HUES64 (cell line): ENCODE results near the gene MYO1E. TPM values are rescaled to one million over a fixed set of nuclear protein-coding genes. Genes with fewer than 3 reads are reported as not detected.
A peak's percentile ranks its signal among the peaks of the same experiment; 100 is the strongest.

Experiments used
- H3K27ac ChIP-seq: 2 replicates; pipeline ENCODE4 v1.7.0; 2013; ENCODE audit warnings: low read depth, low read length, inconsistent platforms
- H3K27me3 ChIP-seq: 2 replicates; pipeline ENCODE4 v1.6.1; 2013; ENCODE audit warnings: mild to moderate bottlenecking, low read length; ENCODE audit not compliant: insufficient read depth
- H3K36me3 ChIP-seq: 2 replicates; pipeline ENCODE4 v1.6.1; 2013; ENCODE audit warnings: mild to moderate bottlenecking, low read length; ENCODE audit not compliant: insufficient read depth
- H3K4me1 ChIP-seq: 2 replicates; pipeline ENCODE4 v1.6.1; 2013; ENCODE audit warnings: mild to moderate bottlenecking, low read length, moderate library complexity; ENCODE audit not compliant: insufficient read depth
- H3K4me3 ChIP-seq: 2 replicates; pipeline ENCODE4 v1.5.1; 2013; ENCODE audit warnings: mild to moderate bottlenecking, low read length, moderate library complexity
- H3K9ac ChIP-seq: 2 replicates; pipeline ENCODE4 v1.6.1; 2013; ENCODE audit warnings: mild to moderate bottlenecking, low read depth, low read length
- H3K9me3 ChIP-seq: 2 replicates; pipeline ENCODE4 v1.6.1; 2013; ENCODE audit warnings: low read depth, low read length; ENCODE audit not compliant: insufficient read depth
- WGBS: fragments of 150-250, 120-280 bp; methylation state at CpG from one replicate; pipeline ENCODE4 v1.1.7; 2013; ENCODE audit warnings: missing lambda C conversion rate; 5-methylcytosine and 5-hydroxymethylcytosine counted together
- polyA plus RNA-seq, 2 experiments: library from polyadenylated mRNA; stranded (reverse); fragments of 50-300 nt; gene quantifications; one replicate each; pipeline ENCODE4 v1.2.3, GENCODE V29; 2013

Gene MYO1E
- polyA plus RNA-seq (2013, experiment 1 of 2), result 28.1 TPM
- polyA plus RNA-seq (2013, experiment 2 of 2), result 37.0 TPM

GRCh38 chr15:59372352-59373211 lies at the start of gene MYO1E:
Gene MYO1E (minus strand): TSS chr15:59372871. CDS start chr15:59372500, 371 bp downstream.
- Histone ChIP-seq H3K9ac (peak within 1 kb of the TSS; percentile 86), H3K36me3 (no peaks in the 10 kb centered on the region), H3K9me3 (no peaks in the 10 kb centered on the region), H3K27me3 (peaks cover 7% of the 10 kb centered on the region), H3K27ac (peak within 1 kb of the TSS; percentile 94), H3K4me1 (peaks cover 10% of the 10 kb centered on the region), H3K4me3 (peak within 1 kb of the TSS; percentile 79)
- under 1% methylated on average over 74 of the region's 74 CpGs for WGBS

GRCh38 chr15:59420986-59421618 lies 48.4 kb upstream of the MYO1E start:
- Histone ChIP-seq H3K36me3 (no peaks in the 10 kb centered on the region), H3K27ac (no peak overlapping the region), H3K4me3 (no peak overlapping the region), H3K9ac (no peak overlapping the region), H3K4me1 (no peaks in the 10 kb centered on the region; the same call in 1 of the 2 replicates), H3K27me3 (no peaks in the 10 kb centered on the region), H3K9me3 (no peaks in the 10 kb centered on the region)
- WGBS, result 12% methylated on average over 14 of the region's 16 CpGs

GRCh38 chr15:59420108-59420507 lies 47.4 kb upstream of the MYO1E start:
- Histone ChIP-seq H3K27me3 (no peaks in the 10 kb centered on the region), H3K4me1 (no peaks in the 10 kb centered on the region; the same call in 1 of the 2 replicates), H3K4me3 (no peak overlapping the region), H3K36me3 (no peaks in the 10 kb centered on the region), H3K27ac (no peak overlapping the region), H3K9ac (no peak overlapping the region), H3K9me3 (no peaks in the 10 kb centered on the region)
- WGBS, result 85% methylated on average over 3 of the region's 3 CpGs

- H3K4me1 ChIP-seq, result no peaks in the 10 kb centered on the region; the same call in 1 of the 2 replicates
- no peaks in the 10 kb centered on the region for H3K27me3 ChIP-seq
- no peak overlapping the region for H3K4me3 ChIP-seq
- no peak overlapping the region for H3K27ac ChIP-seq
- H3K9ac ChIP-seq, result no peak overlapping the region
- no peaks in the 10 kb centered on the region for H3K9me3 ChIP-seq
- no peaks in the 10 kb centered on the region for H3K36me3 ChIP-seq
- WGBS, result 77% methylated on average over 1 of the region's 1 CpG
Observed at GRCh38 chr15:59419170-59419569, 46.5 kb upstream of the MYO1E start.

- WGBS, result 80% methylated on average over 4 of the region's 4 CpGs
- no peak overlapping the region for H3K4me3 ChIP-seq
- H3K4me1 ChIP-seq, result no peaks in the 10 kb centered on the region; the same call in 1 of the 2 replicates
- no peak overlapping the region for H3K27ac ChIP-seq
- H3K27me3 ChIP-seq, result no peaks in the 10 kb centered on the region
- H3K9me3 ChIP-seq, result no peaks in the 10 kb centered on the region
- H3K36me3 ChIP-seq, result no peaks in the 10 kb centered on the region
- no peak overlapping the region for H3K9ac ChIP-seq
Observed at GRCh38 chr15:59416816-59417215, 44.1 kb upstream of the MYO1E start.

GRCh38 chr15:59413577-59413976 lies 40.9 kb upstream of the MYO1E start:
- H3K36me3 ChIP-seq, result no peaks in the 10 kb centered on the region
- H3K4me3 ChIP-seq, result no peak overlapping the region
- H3K9me3 ChIP-seq, result no peaks in the 10 kb centered on the region
- H3K27me3 ChIP-seq, result no peaks in the 10 kb centered on the region
- 85% methylated on average over 2 of the region's 2 CpGs for WGBS
- H3K4me1 ChIP-seq, result no peaks in the 10 kb centered on the region
- H3K27ac ChIP-seq, result no peak overlapping the region
- no peak overlapping the region for H3K9ac ChIP-seq

- 72% methylated on average over 2 of the region's 2 CpGs for WGBS
- H3K4me3 ChIP-seq, result no peak overlapping the region
Observed at GRCh38 chr15:59410391-59410896, 37.8 kb upstream of the MYO1E start.

GRCh38 chr15:59407946-59408345 lies 35.3 kb upstream of the MYO1E start:
- H3K27me3 ChIP-seq, result 0 out of 2 replicates have a peak, but pooled peaks cover 5% of the 10 kb centered on the region
- no peaks in the 10 kb centered on the region; the same call in 1 of the 2 replicates for H3K4me1 ChIP-seq
- H3K9me3 ChIP-seq, result no peaks in the 10 kb centered on the region
- H3K36me3 ChIP-seq, result no peaks in the 10 kb centered on the region
- H3K4me3 ChIP-seq, result no peak overlapping the region
- H3K27ac ChIP-seq, result no peak overlapping the region
- H3K9ac ChIP-seq, result no peak overlapping the region
- WGBS, result 93% methylated on average over 5 of the region's 5 CpGs

More at GRCh38 chr15:59410391-59410896, 37.8 kb upstream of the MYO1E start:
- Histone ChIP-seq H3K36me3 (no peaks in the 10 kb centered on the region), H3K9me3 (no peaks in the 10 kb centered on the region), H3K27me3 (no peaks in the 10 kb centered on the region), H3K9ac (no peak overlapping the region), H3K4me1 (no peaks in the 10 kb centered on the region), H3K27ac (no peak overlapping the region)

GRCh38 chr15:59406446-59406845 lies 33.8 kb upstream of the MYO1E start:
- H3K27ac ChIP-seq, result no peak overlapping the region
- H3K36me3 ChIP-seq, result no peaks in the 10 kb centered on the region
- H3K4me1 ChIP-seq, result peaks cover 9% of the 10 kb centered on the region
- H3K9me3 ChIP-seq, result no peaks in the 10 kb centered on the region
- 0 out of 2 replicates have a peak, but pooled peaks cover 9% of the 10 kb centered on the region for H3K27me3 ChIP-seq
- H3K9ac ChIP-seq, result no peak overlapping the region
- 67% methylated on average over 2 of the region's 3 CpGs for WGBS
- no peak overlapping the region for H3K4me3 ChIP-seq

GRCh38 chr15:59405079-59405478 lies 32.4 kb upstream of the MYO1E start:
- Histone ChIP-seq H3K9ac (no peak overlapping the region), H3K27ac (no peak overlapping the region), H3K9me3 (no peaks in the 10 kb centered on the region), H3K36me3 (no peaks in the 10 kb centered on the region), H3K27me3 (peaks cover 13% of the 10 kb centered on the region; the same call in 1 of the 2 replicates), H3K4me3 (no peak overlapping the region), H3K4me1 (peaks cover 18% of the 10 kb centered on the region)
- 88% methylated on average over 6 of the region's 7 CpGs for WGBS
